ENCODE results near the gene OCA2. TPM values are rescaled to one million over a fixed set of nuclear protein-coding genes. Genes with fewer than 3 reads are reported as not detected.

Gene OCA2
- total and polyA plus RNA-seq, 4 donors, result 0.49 to 23.0 (median 2.3) TPM

DNA sequence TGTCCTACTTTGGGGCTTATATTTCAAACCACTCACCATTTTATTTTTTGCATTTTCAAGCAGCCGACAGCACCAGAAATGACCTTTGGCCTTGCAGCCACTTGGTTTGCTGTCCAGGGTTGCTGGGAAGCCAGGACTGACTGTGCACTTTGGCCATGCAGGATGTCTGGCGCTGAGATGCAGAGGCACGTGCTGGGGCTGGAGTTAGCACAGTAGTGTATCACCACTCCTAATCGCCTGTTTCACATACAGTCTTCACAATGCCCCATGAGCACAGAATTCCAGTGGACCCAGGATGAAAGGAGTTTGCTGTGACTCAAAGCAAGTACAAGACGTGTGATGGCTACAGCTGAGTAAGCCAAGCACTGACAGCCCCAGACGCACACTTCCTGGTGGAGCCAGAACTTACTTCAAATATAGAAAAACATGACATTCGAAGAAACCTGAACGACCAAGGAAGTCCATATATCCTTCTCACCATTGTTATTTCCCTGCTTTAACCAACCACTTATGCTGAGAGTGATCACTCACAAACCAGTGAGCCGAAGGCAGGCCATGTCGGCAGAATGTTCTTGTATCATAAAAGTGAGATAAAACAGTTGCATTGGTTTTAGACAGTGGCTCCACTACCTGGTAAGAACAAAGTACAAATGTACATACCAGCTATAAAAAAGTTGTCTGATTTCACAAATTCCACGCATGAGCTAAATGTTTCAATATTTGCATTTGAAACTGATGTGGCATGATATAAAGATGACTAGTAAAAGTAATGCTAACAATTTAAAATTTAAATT lies 16.0 kb downstream of the OCA2 start:
- Histone ChIP-seq H3K36me3 (ENCODE audit: control insufficient read depth in 4 of 4, insufficient read depth in 4 of 4, low read length in 4 of 4) (peaks cover 0 to 2% (median 0%) of the 10 kb centered on the region in 4 donors), H3K9me3 (ENCODE audit: control insufficient read depth in 4 of 4, insufficient read depth in 3 of 4, low read length in 3 of 4) (peaks cover 0 to 9% (median 0%) of the 10 kb centered on the region in 4 donors), H3K27me3 (ENCODE audit: control insufficient read depth in 3 of 3, insufficient read depth in 3 of 3, low read length in 2 of 3) (no peaks in the 10 kb centered on the region), H3K9ac (ENCODE audit: insufficient read depth in 1 of 2, low read length in 2 of 2) (no peak overlapping the region), H3K4me3 (no peak overlapping the region), H3K4me1 (ENCODE audit: control insufficient read depth in 5 of 5, insufficient read depth in 5 of 5, low read length in 5 of 5) (no peaks in the 10 kb centered on the region), H3K27ac (ENCODE audit: low read depth in 1 of 2, low read length in 1 of 2) (no peak overlapping the region)
- peak in 1 of 3 donors; percentile 9 for DNase-seq
- 65 to 69% methylated on average over 11 of the region's 11 CpGs for WGBS, 2 donors
- no peak for ATAC-seq (ENCODE audit: insufficient read depth, low FRiP score)
- TF ChIP-seq, protein P1, sequence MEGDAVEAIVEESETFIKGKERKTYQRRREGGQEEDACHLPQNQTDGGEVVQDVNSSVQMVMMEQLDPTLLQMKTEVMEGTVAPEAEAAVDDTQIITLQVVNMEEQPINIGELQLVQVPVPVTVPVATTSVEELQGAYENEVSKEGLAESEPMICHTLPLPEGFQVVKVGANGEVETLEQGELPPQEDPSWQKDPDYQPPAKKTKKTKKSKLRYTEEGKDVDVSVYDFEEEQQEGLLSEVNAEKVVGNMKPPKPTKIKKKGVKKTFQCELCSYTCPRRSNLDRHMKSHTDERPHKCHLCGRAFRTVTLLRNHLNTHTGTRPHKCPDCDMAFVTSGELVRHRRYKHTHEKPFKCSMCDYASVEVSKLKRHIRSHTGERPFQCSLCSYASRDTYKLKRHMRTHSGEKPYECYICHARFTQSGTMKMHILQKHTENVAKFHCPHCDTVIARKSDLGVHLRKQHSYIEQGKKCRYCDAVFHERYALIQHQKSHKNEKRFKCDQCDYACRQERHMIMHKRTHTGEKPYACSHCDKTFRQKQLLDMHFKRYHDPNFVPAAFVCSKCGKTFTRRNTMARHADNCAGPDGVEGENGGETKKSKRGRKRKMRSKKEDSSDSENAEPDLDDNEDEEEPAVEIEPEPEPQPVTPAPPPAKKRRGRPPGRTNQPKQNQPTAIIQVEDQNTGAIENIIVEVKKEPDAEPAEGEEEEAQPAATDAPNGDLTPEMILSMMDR (IDR thresholded peaks at IDR 0.05; ENCODE audit: control extremely low read depth, extremely low read depth), result no peak

DNA sequence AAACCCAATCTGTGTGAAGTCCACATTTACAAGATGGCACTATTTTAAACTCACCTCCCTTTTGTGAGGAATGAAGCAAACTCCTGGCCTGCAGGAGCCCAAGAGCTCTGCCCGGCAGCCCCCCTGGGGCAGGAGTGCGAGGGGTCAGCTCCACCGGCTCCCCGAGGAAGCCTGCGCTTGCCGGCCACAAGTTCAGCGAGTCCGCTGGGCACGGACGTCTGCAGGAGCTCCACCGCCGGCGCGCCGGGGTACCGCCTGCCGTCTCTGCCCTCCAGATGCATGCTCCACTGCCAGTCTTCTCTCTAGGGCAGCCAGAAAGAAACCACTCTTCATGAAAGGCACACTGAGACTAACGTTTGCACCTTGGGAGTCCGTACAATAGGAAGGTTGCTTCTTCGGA lies 17.5 kb downstream of the OCA2 start:
- Histone ChIP-seq H3K36me3 (ENCODE audit: control insufficient read depth in 4 of 4, insufficient read depth in 4 of 4, low read length in 4 of 4) (peaks cover 0 to 4% (median 2%) of the 10 kb centered on the region in 4 donors), H3K27ac (ENCODE audit: low read depth in 1 of 2, low read length in 1 of 2) (no peak overlapping the region), H3K4me1 (ENCODE audit: control insufficient read depth in 5 of 5, insufficient read depth in 5 of 5, low read length in 5 of 5) (no peaks in the 10 kb centered on the region), H3K9me3 (ENCODE audit: control insufficient read depth in 4 of 4, insufficient read depth in 3 of 4, low read length in 3 of 4) (peaks cover 0 to 9% (median 0%) of the 10 kb centered on the region in 4 donors), H3K9ac (ENCODE audit: insufficient read depth in 1 of 2, low read length in 2 of 2) (no peak overlapping the region), H3K4me3 (no peak overlapping the region), H3K27me3 (ENCODE audit: control insufficient read depth in 3 of 3, insufficient read depth in 3 of 3, low read length in 2 of 3) (no peaks in the 10 kb centered on the region)
- TF ChIP-seq, protein P1 (IDR thresholded peaks at IDR 0.05; ENCODE audit: control extremely low read depth, extremely low read depth), result no peak
- ATAC-seq (ENCODE audit: insufficient read depth, low FRiP score) (no peak), DNase-seq (no peak)
- WGBS, 2 donors, result 95 to 96% methylated on average over 20 of the region's 20 CpGs

DNA sequence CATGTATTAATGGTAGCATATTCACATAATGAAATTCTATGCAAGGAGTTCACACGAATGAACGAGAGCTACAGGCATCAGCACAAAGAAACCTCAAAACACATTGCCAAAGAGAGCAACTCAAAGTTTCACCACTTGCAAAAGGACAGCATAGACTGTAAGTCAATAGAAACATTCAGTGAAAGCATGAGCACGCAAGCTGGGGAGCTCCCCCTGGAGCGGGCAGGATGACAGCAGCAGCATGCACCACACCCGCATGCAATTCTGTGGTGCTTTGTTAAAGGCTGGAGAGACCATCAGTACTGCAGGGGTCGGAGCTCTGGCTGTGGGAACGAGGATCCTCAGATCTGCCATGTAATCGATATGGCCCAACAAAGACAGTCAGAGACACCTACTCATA lies 18.7 kb downstream of the OCA2 start:
- H3K27ac ChIP-seq (ENCODE audit: low read depth in 1 of 2, low read length in 1 of 2), result no peak overlapping the region
- H3K9ac ChIP-seq (ENCODE audit: insufficient read depth in 1 of 2, low read length in 2 of 2), result no peak overlapping the region
- DNase-seq, result peak in 2 of 3 donors; percentile 18 to 33
- no peaks in the 10 kb centered on the region for H3K27me3 ChIP-seq (ENCODE audit: control insufficient read depth in 3 of 3, insufficient read depth in 3 of 3, low read length in 2 of 3)
- H3K9me3 ChIP-seq (ENCODE audit: control insufficient read depth in 4 of 4, insufficient read depth in 3 of 4, low read length in 3 of 4), result peaks cover 0 to 9% (median 0%) of the 10 kb centered on the region in 4 donors
- no peaks in the 10 kb centered on the region for H3K4me1 ChIP-seq (ENCODE audit: control insufficient read depth in 5 of 5, insufficient read depth in 5 of 5, low read length in 5 of 5)
- ATAC-seq (ENCODE audit: insufficient read depth, low FRiP score), result no peak
- 78% methylated on average over 8 of the region's 8 CpGs for whole genome bisulfite sequencing, 2 donors
- H3K4me3 ChIP-seq, result no peak overlapping the region
- H3K36me3 ChIP-seq (ENCODE audit: control insufficient read depth in 4 of 4, insufficient read depth in 4 of 4, low read length in 4 of 4), result peaks cover 0 to 4% (median 2%) of the 10 kb centered on the region in 4 donors
- TF ChIP-seq, protein P1 (IDR thresholded peaks at IDR 0.05; ENCODE audit: control extremely low read depth, extremely low read depth), result no peak

Data from lung (tissue), 12 donors.